HepG2 (cell line): ENCODE measurements around the gene SEPTIN10. TPM values are rescaled to one million over a fixed set of nuclear protein-coding genes. Genes with fewer than 3 reads are reported as not detected.

Experiments
- ERF ChIP-seq: IDR thresholded peaks from 2 replicates; pipeline ENCODE4 v1.6.1; 2018; ENCODE audit warnings: missing biosample characterization, missing genetic modification reagents
- HOXA5 ChIP-seq: sonication (generic); formaldehyde crosslinking; IDR thresholded peaks from 2 replicates; pipeline ENCODE4 v1.4.0; 2020; ENCODE audit warnings: missing genetic modification reagents
- JUND ChIP-seq: sonication (generic); formaldehyde crosslinking; IDR thresholded peaks from 2 replicates; pipeline ENCODE4 v1.8.0; 2022; ENCODE audit warnings: mild to moderate bottlenecking, missing genetic modification reagents
- KLF15 ChIP-seq: sonication (generic); formaldehyde crosslinking; IDR thresholded peaks from 2 replicates; pipeline ENCODE4 v1.8.1; 2023; ENCODE audit warnings: borderline replicate concordance, mild to moderate bottlenecking, inconsistent platforms, missing genetic modification reagents, mixed read lengths
- NCOA2 ChIP-seq: sonication (generic); formaldehyde crosslinking; IDR thresholded peaks from 2 replicates; pipeline ENCODE4 v1.8.0; 2022; ENCODE audit warnings: inconsistent platforms
- NR2F2 ChIP-seq: IDR thresholded peaks from 2 replicates; pipeline ENCODE4 v1.6.1; 2012; ENCODE audit warnings: low read depth, inconsistent platforms, borderline replicate concordance
- NR2F6 ChIP-seq, 2 experiments: IDR thresholded peaks; 2 replicates each; pipeline ENCODE4 v1.6.1; 2016; ENCODE audit warnings: antibody characterized with exemption in 1 of 2, mild to moderate bottlenecking in 1 of 2
- REL ChIP-seq: sonication (generic); formaldehyde crosslinking; conservative IDR thresholded peaks from 2 replicates; pipeline ENCODE4 v1.8.0; 2022; ENCODE audit warnings: mild to moderate bottlenecking, missing genetic modification reagents, moderate library complexity
- SALL2 ChIP-seq: sonication (generic); formaldehyde crosslinking; IDR thresholded peaks from 2 replicates; pipeline ENCODE4 v1.8.1; 2023; ENCODE audit warnings: mild to moderate bottlenecking, missing genetic modification reagents, inconsistent platforms
- SAP130 ChIP-seq: IDR thresholded peaks from 2 replicates; pipeline ENCODE4 v1.6.1; 2016; ENCODE audit warnings: low read depth
- SP140L ChIP-seq: sonication (generic); formaldehyde crosslinking; IDR thresholded peaks from 2 replicates; pipeline ENCODE4 v1.4.0; 2020; ENCODE audit warnings: missing genetic modification reagents, borderline replicate concordance
- TAF1 ChIP-seq: sonication (generic); formaldehyde crosslinking; IDR thresholded peaks from 2 replicates; pipeline ENCODE4 v1.4.0; 2020; ENCODE audit warnings: missing genetic modification reagents
- ZNF180 ChIP-seq: sonication (generic); formaldehyde crosslinking; IDR thresholded peaks from 2 replicates; pipeline ENCODE4 v1.4.0; 2020; ENCODE audit warnings: low read depth, missing genetic modification reagents, borderline replicate concordance
- ZNF292 ChIP-seq: sonication (generic); formaldehyde crosslinking; IDR thresholded peaks from 2 replicates; pipeline ENCODE4 v1.8.1; 2022; ENCODE audit warnings: mild to moderate bottlenecking, low read depth, missing genetic modification reagents, borderline replicate concordance
- ZNF614 ChIP-seq: IDR thresholded peaks from 2 replicates; pipeline ENCODE4 v1.6.1; 2018; ENCODE audit warnings: missing biosample characterization, missing genetic modification reagents, inconsistent platforms, borderline replicate concordance
- ZNF7 ChIP-seq: IDR thresholded peaks from 2 replicates; pipeline ENCODE4 v1.6.1; 2016; ENCODE audit warnings: missing biosample characterization, missing genetic modification reagents
- ZNF777 ChIP-seq: sonication (generic); formaldehyde crosslinking; IDR thresholded peaks from 2 replicates; pipeline ENCODE4 v1.4.0; 2020; ENCODE audit warnings: missing genetic modification reagents
- ZSCAN21 ChIP-seq: sonication (generic); formaldehyde crosslinking; IDR thresholded peaks from 2 replicates; pipeline ENCODE4 v1.8.0; 2022; ENCODE audit warnings: mild to moderate bottlenecking, missing genetic modification reagents, moderate library complexity, borderline replicate concordance
- ZZZ3 ChIP-seq: sonication (generic); formaldehyde crosslinking; IDR thresholded peaks from 2 replicates; pipeline ENCODE4 v1.4.0; 2020; ENCODE audit warnings: missing genetic modification reagents, mild to moderate bottlenecking, borderline replicate concordance
- polyA plus RNA-seq, 8 experiments: library from polyadenylated mRNA; depleted of rRNA in 3 of 8; stranded (reverse) in 7 of 8; unstranded in 1 of 8; fragments of >200 nt; fragmentation: Illumina TruSeq in 4 of 8; extraction: Trizol in 4 of 8; gene quantifications; 2 replicates each; pipeline versions ENCODE4 v1.2.1 to v1.2.3, GENCODE V29; 2011 to 2016; ENCODE audit warnings: low read depth in 4 of 8, missing spikeins in 1 of 8, mixed read lengths in 1 of 8; ENCODE audit not compliant: insufficient read depth in 1 of 8
- total RNA-seq, 5 experiments: library from RNA; depleted of rRNA; stranded (reverse); fragments of >200 nt; fragmentation: Illumina TruSeq; extraction: Trizol; gene quantifications; 2 replicates each; pipeline ENCODE4 v1.2.3, GENCODE V29; 2016; ENCODE audit warnings: low read depth in 1 of 5
- TF ChIP-seq, protein P1 (sequence below): sonication (generic); formaldehyde crosslinking; IDR thresholded peaks from 2 replicates; pipeline ENCODE4 v1.9.0; 2021; ENCODE audit warnings: missing genetic modification reagents, borderline replicate concordance
- TF ChIP-seq, protein P2 (sequence below): sonication (generic); formaldehyde crosslinking; IDR thresholded peaks from 2 replicates; pipeline ENCODE4 v1.5.0; 2020; ENCODE audit warnings: missing genetic modification reagents
- TF ChIP-seq, protein P3 (sequence below): IDR thresholded peaks from 2 replicates; pipeline ENCODE4 v1.6.1; 2012; ENCODE audit warnings: inconsistent platforms
- TF ChIP-seq, protein P4 (sequence below): sonication (generic); formaldehyde crosslinking; IDR thresholded peaks from 2 replicates; pipeline ENCODE4 v1.4.0; 2020; ENCODE audit warnings: missing genetic modification reagents, low read depth, mild to moderate bottlenecking, borderline replicate concordance
- TF ChIP-seq, protein P5 (sequence below): conservative IDR thresholded peaks from 2 replicates; pipeline ENCODE4 v1.6.1; 2018; ENCODE audit warnings: missing genetic modification reagents

Gene SEPTIN10
- total and polyA plus RNA-seq, 2 of the 13 experiments (the other 11 are each of a cell fraction or from before 2014, with no cell fraction given): 45.8 to 67.5 TPM

DNA sequence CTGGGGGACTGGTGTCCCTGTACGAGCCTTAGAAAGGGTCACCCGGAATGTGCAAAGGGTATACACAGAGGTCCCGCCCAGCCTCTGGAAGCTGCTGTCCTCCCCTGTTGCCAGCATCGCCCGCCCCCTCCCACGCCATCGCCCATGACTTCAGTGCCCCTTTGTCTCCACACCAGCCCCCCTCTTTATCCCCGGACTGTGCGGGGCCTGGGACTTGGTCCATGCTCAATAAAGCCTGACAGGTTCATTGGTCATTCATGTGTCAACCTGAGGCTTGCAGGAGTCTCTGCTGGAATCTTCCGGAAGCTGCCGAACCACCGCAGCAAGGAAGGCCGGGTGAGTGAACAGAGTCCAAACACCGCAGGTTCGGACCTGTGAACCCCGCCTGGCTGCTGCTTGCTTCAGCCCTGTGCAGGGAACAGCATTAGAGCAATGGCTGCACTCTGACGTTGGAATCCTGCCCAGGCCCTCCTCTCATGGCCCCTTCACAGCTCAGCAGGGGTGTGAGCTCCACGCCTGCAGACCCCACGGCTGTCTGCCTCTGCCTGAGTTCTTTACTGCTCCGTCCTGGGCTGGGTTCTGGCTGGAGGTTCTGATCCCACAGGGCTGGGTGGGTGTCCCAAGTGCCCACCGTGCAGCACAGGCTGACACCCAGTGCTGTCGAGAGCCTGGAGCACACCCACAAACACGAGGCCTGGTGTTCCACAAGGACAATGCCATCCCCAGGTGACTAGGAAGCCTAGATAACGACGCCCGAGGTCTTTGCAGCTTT lies 96.5 kb downstream of the SEPTIN10 start (continued):
- TF ChIP-seq, protein P1, sequence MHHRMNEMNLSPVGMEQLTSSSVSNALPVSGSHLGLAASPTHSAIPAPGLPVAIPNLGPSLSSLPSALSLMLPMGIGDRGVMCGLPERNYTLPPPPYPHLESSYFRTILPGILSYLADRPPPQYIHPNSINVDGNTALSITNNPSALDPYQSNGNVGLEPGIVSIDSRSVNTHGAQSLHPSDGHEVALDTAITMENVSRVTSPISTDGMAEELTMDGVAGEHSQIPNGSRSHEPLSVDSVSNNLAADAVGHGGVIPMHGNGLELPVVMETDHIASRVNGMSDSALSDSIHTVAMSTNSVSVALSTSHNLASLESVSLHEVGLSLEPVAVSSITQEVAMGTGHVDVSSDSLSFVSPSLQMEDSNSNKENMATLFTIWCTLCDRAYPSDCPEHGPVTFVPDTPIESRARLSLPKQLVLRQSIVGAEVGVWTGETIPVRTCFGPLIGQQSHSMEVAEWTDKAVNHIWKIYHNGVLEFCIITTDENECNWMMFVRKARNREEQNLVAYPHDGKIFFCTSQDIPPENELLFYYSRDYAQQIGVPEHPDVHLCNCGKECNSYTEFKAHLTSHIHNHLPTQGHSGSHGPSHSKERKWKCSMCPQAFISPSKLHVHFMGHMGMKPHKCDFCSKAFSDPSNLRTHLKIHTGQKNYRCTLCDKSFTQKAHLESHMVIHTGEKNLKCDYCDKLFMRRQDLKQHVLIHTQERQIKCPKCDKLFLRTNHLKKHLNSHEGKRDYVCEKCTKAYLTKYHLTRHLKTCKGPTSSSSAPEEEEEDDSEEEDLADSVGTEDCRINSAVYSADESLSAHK (CRISPR knock-in tag): no peak
- peak; percentile 73 for TF ChIP-seq ZNF777 (CRISPR knock-in tag)
- peak; percentile 76 for TF ChIP-seq ZSCAN21
- TF ChIP-seq SP140L: no peak
- TF ChIP-seq, protein P2, sequence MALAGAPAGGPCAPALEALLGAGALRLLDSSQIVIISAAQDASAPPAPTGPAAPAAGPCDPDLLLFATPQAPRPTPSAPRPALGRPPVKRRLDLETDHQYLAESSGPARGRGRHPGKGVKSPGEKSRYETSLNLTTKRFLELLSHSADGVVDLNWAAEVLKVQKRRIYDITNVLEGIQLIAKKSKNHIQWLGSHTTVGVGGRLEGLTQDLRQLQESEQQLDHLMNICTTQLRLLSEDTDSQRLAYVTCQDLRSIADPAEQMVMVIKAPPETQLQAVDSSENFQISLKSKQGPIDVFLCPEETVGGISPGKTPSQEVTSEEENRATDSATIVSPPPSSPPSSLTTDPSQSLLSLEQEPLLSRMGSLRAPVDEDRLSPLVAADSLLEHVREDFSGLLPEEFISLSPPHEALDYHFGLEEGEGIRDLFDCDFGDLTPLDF: peak; percentile 76; the same call in 1 of the 2 replicates
- TF ChIP-seq, protein P3, sequence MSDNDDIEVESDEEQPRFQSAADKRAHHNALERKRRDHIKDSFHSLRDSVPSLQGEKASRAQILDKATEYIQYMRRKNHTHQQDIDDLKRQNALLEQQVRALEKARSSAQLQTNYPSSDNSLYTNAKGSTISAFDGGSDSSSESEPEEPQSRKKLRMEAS: peak; percentile 69
- TF ChIP-seq KLF15 (CRISPR knock-in tag): 0 out of 2 replicates have a peak, but pooled peaks have one; percentile 22
- 0 out of 2 replicates have a peak, but pooled peaks have one; percentile 20 for TF ChIP-seq REL
- 0 out of 2 replicates have a peak, but pooled peaks have one; percentile 39 for TF ChIP-seq ZNF614 (CRISPR knock-in tag)
- TF ChIP-seq, protein P4, sequence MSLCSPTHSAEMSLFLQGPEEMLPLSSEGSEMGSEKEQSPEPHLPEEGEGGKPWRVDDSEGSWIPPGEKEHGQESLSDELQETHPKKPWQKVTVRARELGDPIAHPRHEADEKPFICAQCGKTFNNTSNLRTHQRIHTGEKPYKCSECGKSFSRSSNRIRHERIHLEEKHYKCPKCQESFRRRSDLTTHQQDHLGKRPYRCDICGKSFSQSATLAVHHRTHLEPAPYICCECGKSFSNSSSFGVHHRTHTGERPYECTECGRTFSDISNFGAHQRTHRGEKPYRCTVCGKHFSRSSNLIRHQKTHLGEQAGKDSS: peak; percentile 48
- peak; percentile 46; the same call in 1 of the 2 replicates for TF ChIP-seq ERF (CRISPR knock-in tag)
- TF ChIP-seq NR2F6 (IDR thresholded peaks at IDR 0.05): no peak
- peak; percentile 42; the same call in 1 of the 2 replicates for TF ChIP-seq NR2F6 (CRISPR knock-in tag; IDR thresholded peaks at IDR 0.05)
- TF ChIP-seq SALL2 (CRISPR knock-in tag): 0 out of 2 replicates have a peak, but pooled peaks have one; percentile 61
- peak; percentile 35; the same call in 1 of the 2 replicates for TF ChIP-seq ZNF180
- TF ChIP-seq NCOA2: no peak; the same call in 1 of the 2 replicates
- no peak for TF ChIP-seq JUND
- TF ChIP-seq, protein P5, sequence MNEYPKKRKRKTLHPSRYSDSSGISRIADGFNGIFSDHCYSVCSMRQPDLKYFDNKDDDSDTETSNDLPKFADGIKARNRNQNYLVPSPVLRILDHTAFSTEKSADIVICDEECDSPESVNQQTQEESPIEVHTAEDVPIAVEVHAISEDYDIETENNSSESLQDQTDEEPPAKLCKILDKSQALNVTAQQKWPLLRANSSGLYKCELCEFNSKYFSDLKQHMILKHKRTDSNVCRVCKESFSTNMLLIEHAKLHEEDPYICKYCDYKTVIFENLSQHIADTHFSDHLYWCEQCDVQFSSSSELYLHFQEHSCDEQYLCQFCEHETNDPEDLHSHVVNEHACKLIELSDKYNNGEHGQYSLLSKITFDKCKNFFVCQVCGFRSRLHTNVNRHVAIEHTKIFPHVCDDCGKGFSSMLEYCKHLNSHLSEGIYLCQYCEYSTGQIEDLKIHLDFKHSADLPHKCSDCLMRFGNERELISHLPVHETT (CRISPR knock-in tag): no peak
- no peak for TF ChIP-seq NR2F2
- TF ChIP-seq TAF1 (CRISPR knock-in tag): 0 out of 2 replicates have a peak, but pooled peaks have one; percentile 28
- no peak for TF ChIP-seq ZNF7 (CRISPR knock-in tag)
- TF ChIP-seq SAP130 (CRISPR knock-in tag): peak; percentile 54; the same call in 1 of the 2 replicates
- TF ChIP-seq ZNF292 (CRISPR knock-in tag): peak; percentile 93
- no peak for TF ChIP-seq ZZZ3
- peak; percentile 51; the same call in 1 of the 2 replicates for TF ChIP-seq HOXA5
